Liver (tissue), 9 donors: Measurements from ENCODE around the gene HOOK1. TPM values are rescaled to one million over a fixed set of nuclear protein-coding genes. Genes with fewer than 3 reads are reported as not detected.

Source experiments
- DNase-seq: peaks from one replicate; pipeline ENCODE4 v3.0.0-alpha.2; 2017; ENCODE audit warnings: low spot score
- H3K27ac ChIP-seq, 2 donors: one replicate each; pipeline ENCODE4 v1.7.0; 2013; ENCODE audit warnings: inconsistent platforms in 2 of 2, low read length in 2 of 2, control low read depth in 1 of 2, low read depth in 1 of 2, mild to moderate bottlenecking in 1 of 2
- H3K27me3 ChIP-seq, 4 donors: one replicate each; pipeline versions ENCODE4 v1.6.1 to v1.7.0; 2013; ENCODE audit warnings: low read length in 3 of 4, inconsistent platforms in 1 of 4, mild to moderate bottlenecking in 1 of 4, moderate library complexity in 1 of 4; ENCODE audit not compliant: control insufficient read depth in 4 of 4, insufficient read depth in 4 of 4
- H3K36me3 ChIP-seq, 4 donors: one replicate each; pipeline versions ENCODE4 v1.6.1 to v1.7.0; 2013; ENCODE audit warnings: low read length in 3 of 4, mild to moderate bottlenecking in 3 of 4, low read depth in 1 of 4, moderate library complexity in 1 of 4; ENCODE audit not compliant: control insufficient read depth in 4 of 4, insufficient read depth in 3 of 4
- H3K4me1 ChIP-seq, 4 donors: one replicate each; pipeline versions ENCODE4 v1.6.1 to v1.7.0; 2013; ENCODE audit warnings: low read length in 3 of 4, mild to moderate bottlenecking in 3 of 4, moderate library complexity in 1 of 4; ENCODE audit not compliant: control insufficient read depth in 4 of 4, insufficient read depth in 4 of 4
- H3K4me3 ChIP-seq, 3 donors: one replicate each; pipeline versions ENCODE4 v1.6.1 to v1.7.0; 2013; ENCODE audit warnings: low read length in 3 of 3, control low read depth in 1 of 3, low read depth in 1 of 3, mild to moderate bottlenecking in 1 of 3
- H3K9ac ChIP-seq, 2 donors: one replicate each; pipeline ENCODE4 v1.7.0; 2013; ENCODE audit warnings: low read length in 2 of 2, mild to moderate bottlenecking in 2 of 2, moderate library complexity in 2 of 2, control low read depth in 1 of 2, low read depth in 1 of 2
- H3K9me3 ChIP-seq, 4 donors: one replicate each; pipeline versions ENCODE4 v1.6.1 to v1.7.0; 2013; ENCODE audit warnings: low read length in 3 of 4; ENCODE audit not compliant: control insufficient read depth in 4 of 4
- EGR1 ChIP-seq, 2 donors: IDR thresholded peaks; 2 replicates each; pipeline ENCODE4 v1.6.1; 2016 to 2018; ENCODE audit warnings: antibody characterized with exemption in 2 of 2, low read depth in 2 of 2
- FOXA1 ChIP-seq: IDR thresholded peaks from 2 replicates; pipeline ENCODE4 v1.6.1; 2016; ENCODE audit warnings: antibody characterized with exemption
- FOXA2 ChIP-seq: IDR thresholded peaks from 2 replicates; pipeline ENCODE4 v1.6.1; 2016; ENCODE audit warnings: antibody characterized with exemption
- GABPA ChIP-seq, 2 donors: IDR thresholded peaks in 1 of 2; conservative IDR thresholded peaks in 1 of 2; 2 replicates each; pipeline ENCODE4 v1.6.1; 2016; ENCODE audit warnings: antibody characterized with exemption in 2 of 2, mild to moderate bottlenecking in 1 of 2, moderate library complexity in 1 of 2
- HNF4A ChIP-seq, 2 donors: conservative IDR thresholded peaks; 2 replicates each; pipeline ENCODE4 v1.6.1; 2016; ENCODE audit warnings: antibody characterized with exemption in 2 of 2, mild to moderate bottlenecking in 2 of 2
- HNF4G ChIP-seq: IDR thresholded peaks from 2 replicates; pipeline ENCODE4 v1.6.1; 2016; ENCODE audit warnings: antibody characterized with exemption
- NR2F2 ChIP-seq: IDR thresholded peaks from 2 replicates; pipeline ENCODE4 v1.6.1; 2016; ENCODE audit warnings: antibody characterized with exemption
- RAD21 ChIP-seq, 2 donors: IDR thresholded peaks; 2 replicates each; pipeline ENCODE4 v1.6.1; 2016; ENCODE audit warnings: antibody characterized with exemption in 2 of 2, mild to moderate bottlenecking in 2 of 2
- RXRA ChIP-seq, 2 donors: IDR thresholded peaks; 2 replicates each; pipeline ENCODE4 v1.6.1; 2017 to 2018; ENCODE audit warnings: antibody characterized with exemption in 2 of 2, mild to moderate bottlenecking in 1 of 2
- SP1 ChIP-seq: IDR thresholded peaks from 2 replicates; pipeline ENCODE4 v1.6.1; 2018; ENCODE audit warnings: antibody characterized with exemption, mild to moderate bottlenecking
- TAF1 ChIP-seq: conservative IDR thresholded peaks from 2 replicates; pipeline ENCODE4 v1.6.1; 2016; ENCODE audit warnings: antibody characterized with exemption, mild to moderate bottlenecking
- YY1 ChIP-seq: IDR thresholded peaks from 2 replicates; pipeline ENCODE4 v1.6.1; 2016; ENCODE audit warnings: antibody characterized with exemption, mild to moderate bottlenecking
- ZBTB33 ChIP-seq: IDR thresholded peaks from 2 replicates; pipeline ENCODE4 v1.6.1; 2016; ENCODE audit warnings: antibody characterized with exemption
- WGBS: extraction: QIAGEN DNeasy Blood & Tissue Kit; methylation state at CpG from one replicate; pipeline ENCODE4 v1.1.7; 2013; 5-methylcytosine and 5-hydroxymethylcytosine counted together
- polyA plus RNA-seq, 2 donors: library from polyadenylated mRNA; stranded (reverse) in 1 of 2; unstranded in 1 of 2; fragments of 200-250 nt in 1 of 2; fragments of >200 nt in 1 of 2; fragmentation: Nextera tagmentation in 1 of 2; extraction: Ambion mirVana in 1 of 2; gene quantifications; one replicate each; pipeline versions ENCODE4 v1.2.1 to v1.2.3, GENCODE V29; 2013 to 2015
- total RNA-seq, 2 donors: library from RNA; depleted of rRNA; stranded (reverse); fragments of >200 nt; gene quantifications; one replicate each; pipeline ENCODE4 v1.2.3, GENCODE V29; 2014
- TF ChIP-seq, protein P1 (sequence below): IDR thresholded peaks from 2 replicates; pipeline ENCODE4 v1.6.1; 2016; ENCODE audit warnings: antibody characterized with exemption, mild to moderate bottlenecking
- TF ChIP-seq, protein P2 (sequence below): fragments of 150-350 bp; IDR thresholded peaks from 2 replicates; pipeline ENCODE4 v1.5.1; 2017; ENCODE audit warnings: improper control_type of control experiment, low read depth, low read length; ENCODE audit not compliant: missing input control
- TF ChIP-seq, protein P3 (sequence below): IDR thresholded peaks from 2 replicates; pipeline ENCODE4 v1.6.1; 2016; ENCODE audit warnings: antibody characterized with exemption
- TF ChIP-seq, protein P4 (sequence below): IDR thresholded peaks from 2 replicates; pipeline ENCODE4 v1.6.1; 2016; ENCODE audit warnings: antibody characterized with exemption
- donor health status: healthy.
- donor health status: healthy.
- donor health status: healthy.
- donor health status: healthy.
- donor health status: healthy.

HOOK1 gene
- total and polyA plus RNA-seq, 4 donors = 10.3 to 33.4 (median 17.5) TPM

GRCh38 chr1:59917026-59917784 lies 102.5 kb downstream of the HOOK1 start:
- no peaks in the 10 kb centered on the region for H3K27me3 ChIP-seq
- no peak for DNase-seq
- peaks cover 5 to 9% (median 8%) of the 10 kb centered on the region in 4 donors for H3K4me1 ChIP-seq
- WGBS = 92% methylated on average over 10 of the region's 10 CpGs
- no peak overlapping the region for H3K9ac ChIP-seq
- no peaks in the 10 kb centered on the region for H3K9me3 ChIP-seq
- no peak overlapping the region for H3K4me3 ChIP-seq
- TF ChIP-seq SP1 (no peak), FOXA1 (no peak), EGR1 (IDR thresholded peaks at IDR 0.05; ENCODE audit: low read depth in 2 of 2) (no peak), GABPA (IDR thresholded peaks at IDR 0.05 in 1 of 2, conservative IDR thresholded peaks at IDR 0.05 in 1 of 2) (no peak), YY1 (no peak), RAD21 (IDR thresholded peaks at IDR 0.05) (no peak), FOXA2 (no peak), HNF4G (no peak), HNF4A (conservative IDR thresholded peaks at IDR 0.05) (no peak), TAF1 (no peak), ZBTB33 (no peak), NR2F2 (no peak), RXRA (IDR thresholded peaks at IDR 0.05) (no peak)
- TF ChIP-seq, protein P1, sequence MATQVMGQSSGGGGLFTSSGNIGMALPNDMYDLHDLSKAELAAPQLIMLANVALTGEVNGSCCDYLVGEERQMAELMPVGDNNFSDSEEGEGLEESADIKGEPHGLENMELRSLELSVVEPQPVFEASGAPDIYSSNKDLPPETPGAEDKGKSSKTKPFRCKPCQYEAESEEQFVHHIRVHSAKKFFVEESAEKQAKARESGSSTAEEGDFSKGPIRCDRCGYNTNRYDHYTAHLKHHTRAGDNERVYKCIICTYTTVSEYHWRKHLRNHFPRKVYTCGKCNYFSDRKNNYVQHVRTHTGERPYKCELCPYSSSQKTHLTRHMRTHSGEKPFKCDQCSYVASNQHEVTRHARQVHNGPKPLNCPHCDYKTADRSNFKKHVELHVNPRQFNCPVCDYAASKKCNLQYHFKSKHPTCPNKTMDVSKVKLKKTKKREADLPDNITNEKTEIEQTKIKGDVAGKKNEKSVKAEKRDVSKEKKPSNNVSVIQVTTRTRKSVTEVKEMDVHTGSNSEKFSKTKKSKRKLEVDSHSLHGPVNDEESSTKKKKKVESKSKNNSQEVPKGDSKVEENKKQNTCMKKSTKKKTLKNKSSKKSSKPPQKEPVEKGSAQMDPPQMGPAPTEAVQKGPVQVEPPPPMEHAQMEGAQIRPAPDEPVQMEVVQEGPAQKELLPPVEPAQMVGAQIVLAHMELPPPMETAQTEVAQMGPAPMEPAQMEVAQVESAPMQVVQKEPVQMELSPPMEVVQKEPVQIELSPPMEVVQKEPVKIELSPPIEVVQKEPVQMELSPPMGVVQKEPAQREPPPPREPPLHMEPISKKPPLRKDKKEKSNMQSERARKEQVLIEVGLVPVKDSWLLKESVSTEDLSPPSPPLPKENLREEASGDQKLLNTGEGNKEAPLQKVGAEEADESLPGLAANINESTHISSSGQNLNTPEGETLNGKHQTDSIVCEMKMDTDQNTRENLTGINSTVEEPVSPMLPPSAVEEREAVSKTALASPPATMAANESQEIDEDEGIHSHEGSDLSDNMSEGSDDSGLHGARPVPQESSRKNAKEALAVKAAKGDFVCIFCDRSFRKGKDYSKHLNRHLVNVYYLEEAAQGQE = no peak
- TF ChIP-seq, protein P2, sequence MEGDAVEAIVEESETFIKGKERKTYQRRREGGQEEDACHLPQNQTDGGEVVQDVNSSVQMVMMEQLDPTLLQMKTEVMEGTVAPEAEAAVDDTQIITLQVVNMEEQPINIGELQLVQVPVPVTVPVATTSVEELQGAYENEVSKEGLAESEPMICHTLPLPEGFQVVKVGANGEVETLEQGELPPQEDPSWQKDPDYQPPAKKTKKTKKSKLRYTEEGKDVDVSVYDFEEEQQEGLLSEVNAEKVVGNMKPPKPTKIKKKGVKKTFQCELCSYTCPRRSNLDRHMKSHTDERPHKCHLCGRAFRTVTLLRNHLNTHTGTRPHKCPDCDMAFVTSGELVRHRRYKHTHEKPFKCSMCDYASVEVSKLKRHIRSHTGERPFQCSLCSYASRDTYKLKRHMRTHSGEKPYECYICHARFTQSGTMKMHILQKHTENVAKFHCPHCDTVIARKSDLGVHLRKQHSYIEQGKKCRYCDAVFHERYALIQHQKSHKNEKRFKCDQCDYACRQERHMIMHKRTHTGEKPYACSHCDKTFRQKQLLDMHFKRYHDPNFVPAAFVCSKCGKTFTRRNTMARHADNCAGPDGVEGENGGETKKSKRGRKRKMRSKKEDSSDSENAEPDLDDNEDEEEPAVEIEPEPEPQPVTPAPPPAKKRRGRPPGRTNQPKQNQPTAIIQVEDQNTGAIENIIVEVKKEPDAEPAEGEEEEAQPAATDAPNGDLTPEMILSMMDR = no peak
- TF ChIP-seq, protein P3, sequence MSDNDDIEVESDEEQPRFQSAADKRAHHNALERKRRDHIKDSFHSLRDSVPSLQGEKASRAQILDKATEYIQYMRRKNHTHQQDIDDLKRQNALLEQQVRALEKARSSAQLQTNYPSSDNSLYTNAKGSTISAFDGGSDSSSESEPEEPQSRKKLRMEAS = no peak
- TF ChIP-seq, protein P4, sequence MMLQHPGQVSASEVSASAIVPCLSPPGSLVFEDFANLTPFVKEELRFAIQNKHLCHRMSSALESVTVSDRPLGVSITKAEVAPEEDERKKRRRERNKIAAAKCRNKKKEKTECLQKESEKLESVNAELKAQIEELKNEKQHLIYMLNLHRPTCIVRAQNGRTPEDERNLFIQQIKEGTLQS = no peak
- H3K36me3 ChIP-seq = peaks cover 0 to 9% (median 6%) of the 10 kb centered on the region in 4 donors
- no peak overlapping the region for H3K27ac ChIP-seq
